Esophagus squamous epithelium (tissue), 5 donors: ENCODE measurements around the gene BPTF. TPM values are rescaled to one million over a fixed set of nuclear protein-coding genes. Genes with fewer than 3 reads are reported as not detected.

Source experiments
- DNase-seq: peaks from one replicate; lab custom pipeline; 2025; lab: John Stamatoyannopoulos, UW
- H3K27ac ChIP-seq, 4 donors: fragments of 200-600 bp; sonication (generic); one replicate each; pipeline ENCODE4 v1.5.1; 2016 to 2019; ENCODE audit warnings: mild to moderate bottlenecking in 1 of 4
- H3K27me3 ChIP-seq, 4 donors: fragments of 200-600 bp; sonication (generic); 1 replicate in 3 of 4; 2 replicates in 1 of 4; pipeline versions ENCODE4 v1.5.1 to v1.6.0; 2017 to 2021; ENCODE audit warnings: antibody characterized with exemption in 1 of 4
- H3K36me3 ChIP-seq, 3 donors: fragments of 200-600 bp; sonication (generic); one replicate each; pipeline ENCODE4 v1.5.1; 2016 to 2019
- H3K4me1 ChIP-seq, 3 donors: fragments of 200-600 bp; sonication (generic); one replicate each; pipeline ENCODE4 v1.5.1; 2017 to 2019
- H3K4me3 ChIP-seq, 4 donors: fragments of 200-600 bp; sonication (generic); 1 replicate in 3 of 4; 2 replicates in 1 of 4; pipeline ENCODE4 v1.5.1; 2016 to 2019; ENCODE audit warnings: mild to moderate bottlenecking in 2 of 4, moderate library complexity in 1 of 4
- H3K9me3 ChIP-seq, 3 donors: fragments of 200-600 bp; sonication (generic); one replicate each; pipeline ENCODE4 v1.5.1; 2016 to 2019
- POLR2A ChIP-seq, 4 donors: fragments of 450-650 bp; IDR thresholded peaks; one replicate each; pipeline ENCODE4 v1.6.1; 2017; ENCODE audit warnings: antibody characterized with exemption in 4 of 4, mild to moderate bottlenecking in 4 of 4, moderate library complexity in 3 of 4
- WGBS, 2 donors: methylation state at CpG; one replicate each; pipeline ENCODE4 v1.1.5; 2018; 5-methylcytosine and 5-hydroxymethylcytosine counted together
- intact Hi-C: fragments of 100-400 bp; cut with DNase I; formaldehyde crosslinking; loops from one replicate; pipeline ENCODE4 v1.15.0; 2022
- total RNA-seq, 4 donors: library from RNA; depleted of rRNA; stranded (reverse); fragments of >200 nt; gene quantifications; one replicate each; pipeline ENCODE4 v1.1.0, GENCODE V29; 2016
- TF ChIP-seq, protein P1 (sequence below), 6 experiments: fragments of 450-650 bp in 4 of 6; fragments of 200-600 bp in 2 of 6; sonication (generic) in 2 of 6; IDR thresholded peaks; one replicate each; pipeline ENCODE4 v1.5.1; 2016 to 2019; ENCODE audit warnings: antibody characterized with exemption in 6 of 6, mild to moderate bottlenecking in 4 of 6, moderate library complexity in 4 of 6
- donor health status: DM: yes; HTN: yes; CAD: no.

BPTF gene
- total RNA-seq, 4 donors from 2014 or later = 37.6 to 84.1 (median 53.0) TPM

DNA sequence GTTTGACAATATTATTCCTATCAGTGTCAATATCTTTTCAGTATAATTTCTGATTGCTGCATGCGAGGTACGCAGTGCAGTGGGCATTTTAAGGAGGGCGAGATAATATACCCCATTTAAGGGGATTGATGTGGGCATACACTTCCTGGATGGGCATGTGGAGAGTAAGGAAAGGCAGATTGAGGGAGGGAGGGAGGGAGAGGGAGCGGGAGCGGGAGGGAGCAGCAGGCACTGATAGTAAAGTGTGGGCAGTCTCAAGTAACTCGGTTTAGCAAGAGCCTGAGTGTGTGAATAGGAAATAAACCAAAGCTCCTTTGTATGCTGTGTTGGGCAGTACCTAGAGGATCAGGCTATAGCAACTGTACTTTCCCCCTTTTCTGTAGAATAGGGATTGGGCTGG, 5.1 kb downstream of the BPTF start:
- TF ChIP-seq, protein P1, sequence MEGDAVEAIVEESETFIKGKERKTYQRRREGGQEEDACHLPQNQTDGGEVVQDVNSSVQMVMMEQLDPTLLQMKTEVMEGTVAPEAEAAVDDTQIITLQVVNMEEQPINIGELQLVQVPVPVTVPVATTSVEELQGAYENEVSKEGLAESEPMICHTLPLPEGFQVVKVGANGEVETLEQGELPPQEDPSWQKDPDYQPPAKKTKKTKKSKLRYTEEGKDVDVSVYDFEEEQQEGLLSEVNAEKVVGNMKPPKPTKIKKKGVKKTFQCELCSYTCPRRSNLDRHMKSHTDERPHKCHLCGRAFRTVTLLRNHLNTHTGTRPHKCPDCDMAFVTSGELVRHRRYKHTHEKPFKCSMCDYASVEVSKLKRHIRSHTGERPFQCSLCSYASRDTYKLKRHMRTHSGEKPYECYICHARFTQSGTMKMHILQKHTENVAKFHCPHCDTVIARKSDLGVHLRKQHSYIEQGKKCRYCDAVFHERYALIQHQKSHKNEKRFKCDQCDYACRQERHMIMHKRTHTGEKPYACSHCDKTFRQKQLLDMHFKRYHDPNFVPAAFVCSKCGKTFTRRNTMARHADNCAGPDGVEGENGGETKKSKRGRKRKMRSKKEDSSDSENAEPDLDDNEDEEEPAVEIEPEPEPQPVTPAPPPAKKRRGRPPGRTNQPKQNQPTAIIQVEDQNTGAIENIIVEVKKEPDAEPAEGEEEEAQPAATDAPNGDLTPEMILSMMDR (IDR thresholded peaks at IDR 0.05) = no peak
- no peak for TF ChIP-seq POLR2A (IDR thresholded peaks at IDR 0.05)
- no peak overlapping the region for H3K4me3 ChIP-seq
- H3K36me3 ChIP-seq = no peaks in the 10 kb centered on the region
- intact Hi-C loops = no loop called here
- peak overlapping the region in 2 of 4 donors; percentile 10 to 37 for H3K27ac ChIP-seq
- 64 to 78% methylated on average over 6 of the region's 6 CpGs for WGBS, 2 donors
- peaks cover 17 to 76% (median 42%) of the 10 kb centered on the region in 3 donors for H3K4me1 ChIP-seq
- H3K27me3 ChIP-seq = no peaks in the 10 kb centered on the region
- H3K9me3 ChIP-seq = no peaks in the 10 kb centered on the region
- DNase-seq = no peak

DNA sequence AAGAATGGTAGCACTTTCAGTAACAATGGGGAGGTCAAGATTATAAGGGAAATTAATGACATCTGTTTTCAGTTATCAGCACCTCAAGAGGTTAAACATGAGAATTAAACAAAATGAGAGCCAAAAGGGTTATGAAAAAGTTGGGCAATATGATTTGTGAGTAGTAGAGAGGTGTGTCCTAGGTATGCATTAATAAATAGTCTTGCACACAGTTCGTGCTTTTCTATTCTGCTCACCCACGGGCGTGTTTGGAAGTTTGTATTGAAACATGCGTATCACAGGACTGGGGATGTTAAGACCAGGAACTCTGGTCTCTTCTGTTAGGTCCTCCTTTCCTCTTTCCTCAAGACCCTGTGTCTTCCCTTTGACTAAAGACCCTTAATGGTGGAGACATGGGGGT, 6.0 kb downstream of the BPTF start:
- Histone ChIP-seq H3K4me1 (peaks cover 17 to 84% (median 45%) of the 10 kb centered on the region in 3 donors), H3K4me3 (no peak overlapping the region), H3K36me3 (no peaks in the 10 kb centered on the region), H3K27me3 (no peaks in the 10 kb centered on the region), H3K9me3 (no peaks in the 10 kb centered on the region), H3K27ac (peak overlapping the region in 2 of 4 donors; percentile 22 to 45)
- intact Hi-C loops = no loop called here
- WGBS, 2 donors = 31 to 55% methylated on average over 4 of the region's 4 CpGs
- no peak for DNase-seq
- TF ChIP-seq, protein P1 (IDR thresholded peaks at IDR 0.05) = no peak
- no peak for TF ChIP-seq POLR2A (IDR thresholded peaks at IDR 0.05)

DNA sequence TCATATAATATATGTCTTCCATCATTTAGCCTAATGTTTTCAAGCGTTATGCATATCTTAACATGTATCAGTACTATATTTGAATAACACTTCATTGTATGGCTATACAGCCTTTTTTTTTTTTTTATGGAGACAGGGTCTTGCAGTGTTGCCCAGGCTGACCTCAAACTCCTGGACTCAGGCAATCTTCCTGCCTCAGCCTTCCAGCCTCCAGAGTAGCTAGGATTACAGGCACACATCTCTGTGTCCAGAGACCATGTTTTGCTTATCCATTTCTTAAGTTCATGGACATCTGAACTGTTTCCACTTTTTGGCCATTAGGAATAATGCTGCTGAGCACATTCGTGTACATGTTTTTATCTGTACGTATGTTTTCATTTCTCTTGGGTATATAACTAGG, 7.8 kb downstream of the BPTF start:
- peaks cover 8 to 77% (median 39%) of the 10 kb centered on the region in 3 donors for H3K4me1 ChIP-seq
- TF ChIP-seq POLR2A (IDR thresholded peaks at IDR 0.05) = no peak
- TF ChIP-seq, protein P1 (IDR thresholded peaks at IDR 0.05) = no peak

DNA sequence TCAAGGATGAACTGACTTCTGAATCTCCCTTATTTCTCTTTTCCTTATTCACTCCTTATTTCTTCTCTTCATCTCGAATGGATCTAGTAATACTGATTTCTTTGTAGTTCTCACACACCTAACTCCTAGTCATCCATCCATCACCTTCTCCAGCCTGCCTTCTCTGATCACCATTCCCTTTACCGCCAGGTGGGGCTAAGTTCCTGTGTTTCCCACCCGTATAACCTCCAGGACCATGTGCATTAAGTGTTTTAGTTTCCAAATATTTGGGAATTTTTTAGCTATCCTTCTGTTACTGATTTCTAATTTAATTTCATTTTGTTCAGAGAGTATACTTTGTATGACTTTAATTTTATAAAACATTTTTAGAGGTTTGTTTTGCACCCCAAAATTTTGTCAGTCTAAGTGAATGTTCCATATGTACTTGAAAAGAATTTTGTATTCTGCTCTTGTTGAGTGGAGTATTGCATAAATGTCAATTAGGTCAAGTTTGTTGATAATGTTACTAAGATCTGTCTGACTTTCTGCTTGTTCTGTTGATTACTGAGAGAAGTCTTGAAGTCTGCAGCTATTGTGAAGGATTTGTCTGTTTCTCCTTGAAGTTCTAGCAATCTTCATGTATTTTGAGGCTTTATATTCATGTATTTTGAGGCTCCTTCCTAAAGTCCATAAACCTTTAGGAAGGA, 8.8 kb downstream of the BPTF start:
- DNase-seq = no peak
- no peaks in the 10 kb centered on the region for H3K9me3 ChIP-seq
- H3K4me1 ChIP-seq = peaks cover 8 to 71% (median 37%) of the 10 kb centered on the region in 3 donors
- no peak overlapping the region for H3K27ac ChIP-seq
- whole genome bisulfite sequencing, 2 donors = 79 to 94% methylated on average over 3 of the region's 3 CpGs
- no peaks in the 10 kb centered on the region for H3K27me3 ChIP-seq
- intact Hi-C loops = no loop called here
- TF ChIP-seq POLR2A (IDR thresholded peaks at IDR 0.05) = no peak
- TF ChIP-seq, protein P1 (IDR thresholded peaks at IDR 0.05) = no peak
- H3K36me3 ChIP-seq = no peaks in the 10 kb centered on the region
- no peak overlapping the region for H3K4me3 ChIP-seq

More for the DNA sequence above, 7.8 kb downstream of the BPTF start:
- Histone ChIP-seq H3K27me3 (no peaks in the 10 kb centered on the region), H3K9me3 (no peaks in the 10 kb centered on the region), H3K4me3 (no peak overlapping the region), H3K27ac (no peak overlapping the region), H3K36me3 (no peaks in the 10 kb centered on the region)
- intact Hi-C loops = no loop called here
- no peak for DNase-seq
- whole genome bisulfite sequencing, 2 donors = 92 to 93% methylated on average over 3 of the region's 3 CpGs

DNA sequence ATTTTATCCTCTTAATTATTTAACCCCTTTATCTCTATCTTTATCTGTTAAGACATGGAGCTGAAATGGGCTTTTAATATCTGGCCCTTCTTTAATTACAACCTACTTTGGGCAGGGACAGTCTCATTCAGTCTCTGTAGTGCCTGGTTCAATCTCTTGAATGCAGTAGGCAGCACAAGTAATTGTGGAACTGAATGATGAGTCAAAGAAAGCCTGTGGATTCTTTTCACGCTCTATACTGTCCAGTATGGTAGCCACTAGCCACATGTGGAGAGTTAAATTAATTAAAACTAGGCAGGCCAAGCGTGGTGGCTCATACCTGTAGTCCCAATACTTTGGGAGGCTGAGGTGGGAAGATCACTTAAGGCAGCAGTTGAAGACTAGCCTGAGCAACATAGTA, 9.3 kb downstream of the BPTF start:
- no peak overlapping the region for H3K4me3 ChIP-seq
- no peak for DNase-seq
- WGBS, 2 donors = 81 to 95% methylated on average over 2 of the region's 2 CpGs
- no peaks in the 10 kb centered on the region for H3K9me3 ChIP-seq
- TF ChIP-seq POLR2A (IDR thresholded peaks at IDR 0.05) = no peak
- TF ChIP-seq, protein P1 (IDR thresholded peaks at IDR 0.05) = no peak
- no peaks in the 10 kb centered on the region for H3K36me3 ChIP-seq
- H3K27me3 ChIP-seq = no peaks in the 10 kb centered on the region
- peaks cover 8 to 66% (median 36%) of the 10 kb centered on the region in 3 donors for H3K4me1 ChIP-seq
- H3K27ac ChIP-seq = no peak overlapping the region
- intact Hi-C loops = no loop called here
